Large intestine (tissue), 3 donors: ENCODE results near the gene TNRC18. TPM values are rescaled to one million over a fixed set of nuclear protein-coding genes. Genes with fewer than 3 reads are reported as not detected.
A peak's percentile ranks its signal among the peaks of the same experiment; 100 is the strongest.
"Not testable (repeated sequence)": the region's sequence is repeated elsewhere in the genome, so short reads cannot be mapped to it uniquely, and the experiment has no call there.

ENCODE experiments used
- DNase-seq, 2 donors: peaks; one replicate each; pipeline versions ENCODE4 v3.0.0 to v3.0.0-alpha.2; 2013
- H3K27ac ChIP-seq: one replicate; pipeline ENCODE4 v1.5.1; 2013; ENCODE audit warnings: low read length
- H3K27me3 ChIP-seq: 2 replicates; pipeline ENCODE4 v1.6.1; 2013; ENCODE audit warnings: low read length; ENCODE audit not compliant: control insufficient read depth, insufficient read depth
- H3K36me3 ChIP-seq: 2 replicates; pipeline ENCODE4 v1.6.1; 2013; ENCODE audit warnings: low read length; ENCODE audit not compliant: control insufficient read depth, insufficient read depth
- H3K4me1 ChIP-seq: one replicate; pipeline ENCODE4 v1.6.1; 2013; ENCODE audit warnings: low read length; ENCODE audit not compliant: control insufficient read depth, insufficient read depth
- H3K4me3 ChIP-seq: one replicate; pipeline ENCODE4 v1.5.1; 2013; ENCODE audit warnings: low read length
- H3K9me3 ChIP-seq: one replicate; pipeline ENCODE4 v1.6.1; 2013; ENCODE audit warnings: mild to moderate bottlenecking, low read depth, low read length, moderate library complexity; ENCODE audit not compliant: control insufficient read depth
- WGBS: methylation state at CpG from one replicate; pipeline ENCODE4 v1.1.5; 2013; ENCODE audit warnings: low lambda C conversion rate; ENCODE audit not compliant: insufficient coverage; 5-methylcytosine and 5-hydroxymethylcytosine counted together
- polyA plus RNA-seq: library from polyadenylated mRNA; unstranded; fragments of 120-200 nt; gene quantifications from one replicate; pipeline ENCODE4 v1.2.1, GENCODE V29; 2013

Gene TNRC18
- polyA plus RNA-seq, 1 donor, result 78.4 TPM

DNA sequence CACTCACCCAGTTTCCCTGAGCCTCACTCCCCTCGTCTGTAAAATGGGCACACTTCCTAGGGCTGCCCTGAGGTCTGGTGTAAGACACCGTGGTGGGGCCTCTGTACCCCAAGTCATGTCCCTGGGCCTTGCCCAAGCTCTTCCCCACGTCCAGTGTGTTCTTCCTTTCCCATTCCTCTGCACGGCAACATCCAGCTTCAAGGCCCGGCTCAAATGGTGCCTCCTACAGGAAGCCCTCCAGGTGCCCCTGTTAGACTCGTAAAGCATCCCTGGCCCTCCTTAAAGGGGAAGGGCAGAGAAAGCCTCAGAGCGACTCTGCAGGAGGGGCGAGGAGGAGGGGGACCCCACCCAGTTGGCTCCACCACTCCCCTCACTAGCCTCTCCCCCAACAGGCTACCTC lies 132.3 kb downstream of the TNRC18 start:
- Histone ChIP-seq H3K27ac (no peak overlapping the region), H3K4me3 (no peak overlapping the region), H3K9me3 (peaks cover 8% of the 10 kb centered on the region), H3K36me3 (peaks cover 38% of the 10 kb centered on the region), H3K27me3 (no peaks in the 10 kb centered on the region), H3K4me1 (peaks cover 2% of the 10 kb centered on the region)
- no peak for DNase-seq
- WGBS, result no CpG with 5 or more reads among the region's 8 CpGs

DNA sequence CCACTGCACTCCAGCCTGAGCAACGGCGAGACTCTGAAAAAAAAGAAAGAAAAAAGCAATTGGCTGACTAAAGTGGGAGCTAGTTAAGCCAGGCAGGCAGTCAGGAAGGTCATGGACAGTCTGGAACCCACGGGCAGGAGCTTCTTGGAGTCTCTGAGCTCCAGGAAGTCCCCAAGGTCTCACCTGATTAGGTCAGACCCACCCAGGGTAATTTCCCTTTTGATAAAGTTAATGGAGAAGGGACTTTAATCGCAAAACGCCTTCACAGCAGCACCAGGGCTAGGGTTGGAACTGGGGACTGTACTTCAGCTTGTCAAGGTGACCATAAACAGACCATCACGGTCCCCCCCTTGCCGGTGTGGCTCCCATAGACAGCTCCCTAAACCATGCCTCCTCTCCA lies 134.3 kb downstream of the TNRC18 start:
- peaks cover 26% of the 10 kb centered on the region for H3K36me3 ChIP-seq
- H3K27ac ChIP-seq, result no peak overlapping the region
- H3K9me3 ChIP-seq, result peaks cover 6% of the 10 kb centered on the region
- no peak overlapping the region for H3K4me3 ChIP-seq
- DNase-seq, result peak in 1 of 2 donors; percentile 54
- no peaks in the 10 kb centered on the region for H3K27me3 ChIP-seq
- H3K4me1 ChIP-seq, result peaks cover 3% of the 10 kb centered on the region
- no CpG with 5 or more reads among the region's 7 CpGs for WGBS

DNA sequence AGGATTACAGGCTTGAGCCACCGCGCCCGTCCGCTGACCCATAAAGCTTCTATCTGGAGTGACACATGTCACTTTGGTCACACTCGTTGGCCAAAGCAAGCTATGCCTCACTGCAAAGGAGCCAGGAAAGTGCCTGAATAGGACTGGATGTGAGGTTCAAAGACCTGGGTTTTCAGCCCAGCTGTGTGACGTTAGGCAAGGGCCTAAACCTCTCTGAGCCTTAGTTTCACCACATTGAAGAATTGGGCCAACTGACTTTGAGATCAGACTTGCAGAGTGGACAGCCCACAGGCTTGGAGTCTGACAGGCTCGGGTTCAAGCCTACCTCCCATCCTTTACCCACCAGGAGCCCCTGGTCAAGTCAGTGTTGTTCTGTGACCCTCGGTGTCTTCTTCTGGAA lies 135.1 kb downstream of the TNRC18 start:
- not testable (repeated sequence) for H3K4me3 ChIP-seq, H3K9me3 ChIP-seq, H3K4me1 ChIP-seq, H3K27me3 ChIP-seq, H3K27ac ChIP-seq, DNase-seq
- WGBS, result no CpG with 5 or more reads among the region's 8 CpGs
- H3K36me3 ChIP-seq, result peaks cover 22% of the 10 kb centered on the region

DNA sequence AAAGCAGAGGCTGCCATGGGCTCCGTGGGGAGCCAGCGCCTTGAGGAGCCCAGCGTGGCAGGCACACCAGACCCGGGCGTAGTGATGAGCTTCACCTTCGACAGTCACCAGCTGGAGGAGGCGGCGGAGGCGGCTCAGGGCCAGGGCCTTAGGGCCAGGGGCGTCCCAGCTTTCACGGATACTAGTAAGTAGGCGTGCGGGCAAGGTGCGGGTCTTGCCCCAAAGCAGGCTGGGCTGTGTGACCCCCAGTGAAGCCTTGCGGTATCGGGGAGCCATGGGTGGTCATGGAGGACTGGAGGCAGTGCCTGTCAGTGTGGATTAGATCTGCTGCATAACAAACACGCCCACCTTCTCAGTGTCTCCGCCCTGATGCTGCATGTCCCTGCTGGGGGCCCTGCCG lies 135.8 kb downstream of the TNRC18 start:
- no peak for DNase-seq
- WGBS, result no CpG with 5 or more reads among the region's 19 CpGs
- peaks cover 3% of the 10 kb centered on the region for H3K4me1 ChIP-seq
- peaks cover 3% of the 10 kb centered on the region for H3K9me3 ChIP-seq
- H3K27ac ChIP-seq, result no peak overlapping the region
- no peak overlapping the region for H3K4me3 ChIP-seq
- peaks cover 22% of the 10 kb centered on the region for H3K36me3 ChIP-seq
- no peaks in the 10 kb centered on the region for H3K27me3 ChIP-seq

DNA sequence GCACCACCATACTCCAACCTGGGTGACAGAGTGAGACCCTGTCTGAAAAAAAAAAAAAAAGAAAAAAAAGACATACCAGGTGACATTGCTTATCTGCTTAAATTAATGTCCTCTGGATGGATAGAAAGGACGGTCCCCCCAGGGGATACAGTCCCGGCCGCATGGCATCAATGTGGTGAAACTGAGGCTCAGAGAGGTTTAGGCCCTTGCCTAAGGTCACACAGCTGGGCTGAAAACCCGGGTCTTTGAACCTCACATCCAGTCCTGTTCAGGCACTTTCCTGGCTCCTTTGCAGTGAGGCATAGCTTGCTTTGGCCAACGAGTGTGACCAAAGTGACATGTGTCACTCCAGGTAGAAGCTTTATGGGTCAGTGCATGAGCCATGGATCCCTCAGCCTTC lies 136.3 kb downstream of the TNRC18 start:
- DNase-seq, H3K27me3 ChIP-seq: not testable (repeated sequence)
- WGBS, result no CpG with 5 or more reads among the region's 5 CpGs

DNA sequence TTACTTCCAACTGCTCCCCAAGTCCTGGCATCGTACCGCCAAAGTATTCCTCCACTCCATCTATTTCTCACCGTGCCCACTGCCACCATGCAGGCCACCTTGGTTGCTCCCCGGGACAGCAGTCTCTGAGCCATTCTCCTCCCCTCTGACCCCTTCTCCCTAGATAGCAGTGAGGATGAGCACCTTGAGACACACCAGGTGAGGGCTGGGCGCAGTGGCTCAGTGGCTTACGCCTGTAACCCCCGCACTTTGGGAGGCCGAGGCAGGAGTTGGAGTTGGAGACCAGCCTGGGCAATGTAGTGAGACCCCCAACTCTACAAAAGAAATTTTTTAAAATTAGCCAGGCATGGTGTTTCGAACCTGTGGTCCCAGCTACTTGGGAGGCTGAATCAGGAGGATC lies 136.7 kb downstream of the TNRC18 start:
- peaks cover 3% of the 10 kb centered on the region for H3K4me1 ChIP-seq
- DNase-seq, result no peak
- WGBS, result no CpG with 5 or more reads among the region's 9 CpGs
- peaks cover 3% of the 10 kb centered on the region for H3K9me3 ChIP-seq
- no peaks in the 10 kb centered on the region for H3K27me3 ChIP-seq
- H3K4me3 ChIP-seq, result no peak overlapping the region
- peaks cover 22% of the 10 kb centered on the region for H3K36me3 ChIP-seq
- H3K27ac ChIP-seq, result no peak overlapping the region

More for the DNA sequence above, 136.3 kb downstream of the TNRC18 start:
- not testable (repeated sequence) for H3K27ac ChIP-seq, H3K4me1 ChIP-seq, H3K9me3 ChIP-seq, H3K4me3 ChIP-seq
- peaks cover 22% of the 10 kb centered on the region for H3K36me3 ChIP-seq

DNA sequence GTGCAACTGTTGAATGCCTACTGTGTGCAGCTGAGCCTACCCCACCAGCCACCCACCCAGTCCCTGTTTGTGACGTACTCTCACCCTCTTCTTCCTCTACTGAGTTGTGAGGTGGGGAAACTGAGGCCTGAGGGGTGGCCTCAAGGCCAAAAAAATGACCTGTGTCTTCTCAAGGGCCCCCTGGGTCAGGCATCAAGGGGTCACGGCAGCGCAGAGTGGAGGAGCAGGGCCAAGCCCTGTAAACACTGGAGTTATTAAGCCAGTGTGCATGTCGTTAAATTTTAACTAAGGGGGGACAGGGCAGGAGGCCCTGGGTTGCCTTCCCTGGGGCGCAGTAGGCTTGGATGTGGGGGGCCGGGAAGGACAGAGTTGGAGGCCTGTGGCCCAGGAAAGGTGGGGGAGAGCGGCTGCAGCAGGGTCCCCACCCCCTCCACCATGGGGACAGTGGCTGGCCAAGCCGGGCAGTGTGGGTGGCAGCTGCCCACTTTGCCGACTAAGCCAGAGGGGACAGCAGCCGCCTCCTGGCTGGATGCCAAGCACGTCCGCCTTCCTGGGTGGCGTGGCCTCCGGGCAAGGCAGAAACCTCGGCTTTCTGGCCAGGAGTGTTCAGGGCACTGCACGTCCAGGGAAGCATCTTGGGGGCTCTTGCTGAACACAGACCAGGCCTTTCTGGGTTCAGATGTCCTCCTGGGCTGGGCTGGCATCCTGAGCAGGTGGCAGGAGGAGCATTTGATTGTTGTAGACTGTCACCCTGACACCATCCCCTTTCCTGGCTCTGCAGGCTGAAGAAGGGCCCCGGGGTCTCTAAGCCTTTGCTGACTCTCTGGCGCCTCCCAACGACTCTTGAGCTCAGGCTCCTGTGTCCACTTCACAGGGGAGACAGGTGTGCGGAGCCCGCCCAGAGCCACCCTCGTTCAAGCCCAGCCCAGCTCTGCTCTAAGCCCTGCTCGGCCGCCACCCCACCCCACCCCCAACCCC lies 139.0 kb downstream of the TNRC18 start:
- H3K36me3 ChIP-seq, result peaks cover 9% of the 10 kb centered on the region
- DNase-seq, result peak; percentile 65 to 91
- peaks cover 3% of the 10 kb centered on the region for H3K4me1 ChIP-seq
- peaks cover 3% of the 10 kb centered on the region for H3K9me3 ChIP-seq
- peak overlapping the region; percentile 78 for H3K27ac ChIP-seq
- H3K4me3 ChIP-seq, result peak overlapping the region; percentile 33
- no peaks in the 10 kb centered on the region for H3K27me3 ChIP-seq
- WGBS, result no CpG with 5 or more reads among the region's 24 CpGs

DNA sequence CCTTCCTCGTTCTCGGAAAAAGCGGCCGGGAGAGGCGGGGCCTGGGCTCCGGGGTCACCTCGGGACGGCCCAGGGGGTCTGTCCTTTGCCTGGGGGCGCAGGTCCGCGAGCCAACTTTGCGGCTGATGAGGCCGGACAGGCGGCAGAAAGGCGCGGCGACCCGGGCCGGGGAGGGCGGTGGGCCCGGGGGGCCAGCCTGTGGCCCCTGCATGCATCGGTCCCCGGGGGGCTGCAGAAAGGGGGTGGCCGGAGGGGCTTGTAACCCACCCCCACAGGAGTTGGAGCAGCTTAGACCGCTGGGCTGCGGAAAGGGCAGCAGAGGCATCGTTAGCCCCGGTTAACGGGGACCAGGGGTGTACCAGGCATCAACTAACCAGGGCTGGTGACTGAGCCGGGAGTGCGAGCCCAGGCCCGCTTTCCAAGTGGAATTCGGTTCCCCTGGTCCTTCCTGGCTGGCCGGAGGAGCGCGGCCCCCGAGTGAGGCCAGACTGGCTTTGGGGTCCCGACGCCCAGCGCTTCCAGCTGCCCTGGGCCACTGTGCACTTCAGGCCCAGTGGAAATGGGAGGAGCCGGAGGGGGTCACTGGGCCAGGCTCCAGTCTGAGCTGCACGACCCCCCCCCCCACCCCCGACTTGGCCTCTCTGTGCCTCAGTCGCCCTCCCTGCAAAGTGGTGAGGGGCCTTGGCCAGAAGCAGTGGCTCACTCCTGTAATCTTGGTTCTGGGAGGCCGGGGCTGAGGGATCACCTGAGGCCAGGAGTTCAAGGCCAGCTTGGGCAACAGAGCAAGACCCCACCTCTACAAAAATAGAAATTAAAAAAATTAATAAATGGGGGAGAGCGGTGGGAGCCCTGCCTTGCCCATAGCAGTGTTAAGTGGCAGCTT lies 140.0 kb downstream of the TNRC18 start:
- peak overlapping the region; percentile 35 for H3K4me3 ChIP-seq
- H3K36me3 ChIP-seq, result peaks cover 7% of the 10 kb centered on the region
- no peaks in the 10 kb centered on the region for H3K27me3 ChIP-seq
- WGBS, result no CpG with 5 or more reads among the region's 46 CpGs
- H3K27ac ChIP-seq, result no peak overlapping the region
- peaks cover 3% of the 10 kb centered on the region for H3K4me1 ChIP-seq
- DNase-seq, result peak in 1 of 2 donors; percentile 20
- H3K9me3 ChIP-seq, result peaks cover 3% of the 10 kb centered on the region

DNA sequence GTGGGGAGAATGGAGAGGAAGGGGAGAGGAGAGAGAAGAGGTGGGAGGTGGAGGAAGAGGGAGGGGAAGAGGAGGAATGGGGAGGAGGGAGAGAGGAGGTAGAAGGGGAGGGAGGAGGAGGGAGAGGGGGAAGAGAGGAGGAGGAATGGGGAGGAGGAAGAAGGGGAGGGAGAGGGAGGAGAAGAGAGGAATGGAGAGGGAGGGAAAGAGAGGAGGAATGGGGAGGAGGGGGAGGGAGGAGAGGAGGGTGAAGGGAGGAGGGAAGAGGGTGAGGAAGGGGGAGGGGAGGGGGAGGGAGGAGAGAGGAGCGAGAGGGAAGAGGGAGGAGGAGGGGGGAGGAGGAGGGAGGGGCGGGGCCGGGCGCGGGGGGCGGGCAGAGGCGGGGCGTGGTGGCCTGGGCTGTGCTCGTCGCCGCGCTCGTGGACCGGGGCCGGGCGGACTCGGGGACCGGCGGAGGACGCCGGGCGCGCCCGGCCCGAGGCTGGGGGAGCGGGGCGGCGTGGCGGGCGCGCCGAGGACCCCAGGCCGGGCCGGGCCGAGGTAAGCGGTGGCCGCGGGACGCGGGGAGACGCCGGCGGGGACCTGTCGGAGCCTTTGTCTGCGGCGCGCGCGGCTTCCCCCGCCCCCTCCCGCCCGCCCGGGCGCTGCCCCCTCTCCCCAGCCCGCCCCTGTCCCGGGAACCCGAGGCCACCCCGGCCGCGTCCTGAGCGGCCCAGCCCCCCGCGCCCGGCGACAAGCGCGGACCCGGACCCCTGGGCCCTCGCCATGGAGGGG lies 140.9 kb downstream of the TNRC18 start, which contains the start of gene SLC29A4:
Gene SLC29A4, plus strand, starts transcription at position 401 of the 774 bp plus-strand sequence. CDS start 4,874 bp downstream, outside the sequence.
- Histone ChIP-seq H3K4me1 (peaks cover 3% of the 10 kb centered on the region), H3K4me3 (peak within 1 kb of the TSS; percentile 35), H3K9me3 (peaks cover 3% of the 10 kb centered on the region), H3K36me3 (peaks cover 2% of the 10 kb centered on the region), H3K27me3 (no peaks in the 10 kb centered on the region), H3K27ac (no peak within 1 kb of the TSS)
- peak in 1 of 2 donors; percentile 45 for DNase-seq
- no CpG with 5 or more reads among the region's 69 CpGs for WGBS
